Activated T-cell treated with anti-CD3 and anti-CD28 coated beads, Interleukin-2, amount 50 U/mL, for 4 hours (primary cell): ENCODE data around the gene FETUB. TPM values are rescaled to one million over a fixed set of nuclear protein-coding genes. Genes with fewer than 3 reads are reported as not detected.
"Not testable (repeated sequence)": the region's sequence is repeated elsewhere in the genome, so short reads cannot be mapped to it uniquely, and the experiment has no call there.

Source experiments
- ATAC-seq, 2 donors: fragments of 200-7000 bp; cut with Tn5 transposase; one replicate each; pipeline ENCODE4 v1.10.0; 2021
- DNase-seq: peaks from one replicate; pipeline ENCODE4 v3.0.0-alpha.2; 2020
- H3K27me3 Mint-ChIP-seq: one replicate; pipeline ENCODE4 v1.8.0; 2021; ENCODE audit warnings: low read depth, mixed read lengths
- H3K36me3 Mint-ChIP-seq: one replicate; pipeline ENCODE4 v1.8.0; 2022; ENCODE audit warnings: mixed read lengths; ENCODE audit not compliant: insufficient read depth
- H3K4me1 Mint-ChIP-seq: one replicate; pipeline ENCODE4 v1.8.0; 2021; ENCODE audit warnings: low read depth, mixed read lengths
- H3K4me3 Mint-ChIP-seq: one replicate; pipeline ENCODE4 v1.8.0; 2021; ENCODE audit warnings: mild to moderate bottlenecking, moderate library complexity, mixed read lengths
- H3K9me3 Mint-ChIP-seq: one replicate; pipeline ENCODE4 v1.8.0; 2021; ENCODE audit warnings: mixed read lengths
- total RNA-seq, 3 donors: library from RNA; stranded (reverse); gene quantifications; one replicate each; pipeline ENCODE4 v1.2.1, GENCODE V29; 2021

Gene FETUB
- total RNA-seq, 3 donors from 2014 or later, result not detected

- H3K36me3 Mint-ChIP-seq, result no peaks in the 10 kb centered on the region
- DNase-seq (no peak), ATAC-seq (no peak)
- no peaks in the 10 kb centered on the region for H3K9me3 Mint-ChIP-seq
- no peak within 1 kb of the TSS for H3K4me3 Mint-ChIP-seq
- peaks cover 15% of the 10 kb centered on the region for H3K4me1 Mint-ChIP-seq
- H3K27me3 Mint-ChIP-seq, result peaks cover 10% of the 10 kb centered on the region
Observed at GRCh38 chr3:186665625-186666188, 25.5 kb downstream of the FETUB start, which contains the start of gene HRG. Gene HRG, plus strand, starts transcription at chr3:186666014. Its CDS starts 18 bp downstream, at chr3:186666032.

GRCh38 chr3:186668426-186668825 lies 28.2 kb downstream of the FETUB start:
- Mint-ChIP-seq H3K4me1 (peaks cover 15% of the 10 kb centered on the region), H3K4me3 (no peak overlapping the region), H3K36me3 (no peaks in the 10 kb centered on the region), H3K9me3 (no peaks in the 10 kb centered on the region), H3K27me3 (peaks cover 16% of the 10 kb centered on the region)
- DNase-seq (no peak), ATAC-seq (no peak)

DNA sequence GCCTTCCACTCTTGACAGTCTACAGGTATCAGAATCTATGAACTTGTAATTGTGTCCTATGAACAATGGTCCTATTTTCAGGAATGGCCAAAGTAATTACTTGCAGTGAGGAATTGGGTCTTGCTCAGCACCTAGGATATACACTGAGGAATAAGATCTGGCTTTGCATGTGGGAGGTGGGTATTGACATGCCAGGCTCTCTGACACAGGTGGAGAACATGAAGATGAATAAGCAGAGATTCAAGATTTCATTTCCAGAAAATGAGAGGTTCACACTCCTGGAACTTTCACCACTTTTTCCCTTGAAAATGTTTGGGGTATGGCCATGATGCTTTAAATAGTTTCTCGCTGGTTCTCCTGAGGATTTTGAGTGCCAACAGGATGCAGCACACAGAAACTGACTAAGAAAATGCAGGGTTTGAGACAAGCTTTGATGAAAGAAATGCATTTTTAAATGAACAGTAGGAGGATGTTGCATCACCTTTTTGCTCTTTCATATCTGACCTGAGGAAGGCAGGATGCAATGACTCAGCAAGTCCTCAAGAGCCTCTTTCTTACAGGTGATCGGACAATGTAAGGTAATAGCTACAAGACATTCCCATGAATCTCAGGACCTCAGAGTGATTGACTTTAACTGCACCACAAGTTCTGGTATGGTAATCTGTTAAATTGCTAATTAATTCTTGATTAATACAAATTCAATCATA lies 29.3 kb downstream of the FETUB start:
- no peak overlapping the region for H3K4me3 Mint-ChIP-seq
- ATAC-seq (no peak), DNase-seq (no peak)
- H3K4me1 Mint-ChIP-seq, result peaks cover 15% of the 10 kb centered on the region
- peaks cover 22% of the 10 kb centered on the region for H3K27me3 Mint-ChIP-seq
- H3K36me3 Mint-ChIP-seq, result no peaks in the 10 kb centered on the region
- no peaks in the 10 kb centered on the region for H3K9me3 Mint-ChIP-seq

- Mint-ChIP-seq H3K4me3 (no peak overlapping the region), H3K4me1 (peaks cover 15% of the 10 kb centered on the region), H3K9me3 (no peaks in the 10 kb centered on the region), H3K36me3 (no peaks in the 10 kb centered on the region), H3K27me3 (peaks cover 23% of the 10 kb centered on the region)
- DNase-seq, result no peak
- no peak for ATAC-seq
Observed at GRCh38 chr3:186670155-186670554, 30.0 kb downstream of the FETUB start.

GRCh38 chr3:186671051-186671450 lies 30.9 kb downstream of the FETUB start:
- H3K27me3 Mint-ChIP-seq, result peaks cover 24% of the 10 kb centered on the region
- no peak overlapping the region for H3K4me3 Mint-ChIP-seq
- no peaks in the 10 kb centered on the region for H3K9me3 Mint-ChIP-seq
- no peak for ATAC-seq
- DNase-seq, result no peak
- peaks cover 15% of the 10 kb centered on the region for H3K4me1 Mint-ChIP-seq
- no peaks in the 10 kb centered on the region for H3K36me3 Mint-ChIP-seq

DNA sequence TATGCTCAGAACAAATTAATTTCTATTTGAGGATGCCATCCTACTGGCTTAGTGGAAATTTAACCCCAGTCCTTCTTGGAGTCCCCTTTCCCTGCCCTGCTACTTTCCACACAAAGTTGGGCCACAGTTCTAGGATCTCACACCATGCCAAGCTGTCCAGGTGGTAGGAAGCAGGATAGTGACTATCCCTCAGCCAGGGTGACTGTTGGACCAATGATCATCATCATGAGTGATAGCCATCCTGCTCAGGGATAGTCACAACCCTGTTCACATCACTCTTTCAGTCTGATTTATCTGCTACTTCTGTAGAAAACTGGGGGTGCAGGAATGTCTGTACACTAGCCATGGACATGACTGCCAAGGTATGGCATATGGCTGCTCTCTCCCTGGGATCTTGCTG lies 38.4 kb downstream of the FETUB start:
- no peak overlapping the region for H3K4me3 Mint-ChIP-seq
- peaks cover 54% of the 10 kb centered on the region for H3K27me3 Mint-ChIP-seq
- H3K4me1 Mint-ChIP-seq, result no peaks in the 10 kb centered on the region
- no peaks in the 10 kb centered on the region for H3K9me3 Mint-ChIP-seq
- no peak for DNase-seq
- no peaks in the 10 kb centered on the region for H3K36me3 Mint-ChIP-seq
- no peak for ATAC-seq

GRCh38 chr3:186679151-186679550 lies 39.0 kb downstream of the FETUB start:
- peaks cover 49% of the 10 kb centered on the region for H3K27me3 Mint-ChIP-seq
- H3K36me3 Mint-ChIP-seq, result no peaks in the 10 kb centered on the region
- ATAC-seq, result no peak
- no peak overlapping the region for H3K4me3 Mint-ChIP-seq
- no peaks in the 10 kb centered on the region for H3K4me1 Mint-ChIP-seq
- H3K9me3 Mint-ChIP-seq, result no peaks in the 10 kb centered on the region
- no peak for DNase-seq

DNA sequence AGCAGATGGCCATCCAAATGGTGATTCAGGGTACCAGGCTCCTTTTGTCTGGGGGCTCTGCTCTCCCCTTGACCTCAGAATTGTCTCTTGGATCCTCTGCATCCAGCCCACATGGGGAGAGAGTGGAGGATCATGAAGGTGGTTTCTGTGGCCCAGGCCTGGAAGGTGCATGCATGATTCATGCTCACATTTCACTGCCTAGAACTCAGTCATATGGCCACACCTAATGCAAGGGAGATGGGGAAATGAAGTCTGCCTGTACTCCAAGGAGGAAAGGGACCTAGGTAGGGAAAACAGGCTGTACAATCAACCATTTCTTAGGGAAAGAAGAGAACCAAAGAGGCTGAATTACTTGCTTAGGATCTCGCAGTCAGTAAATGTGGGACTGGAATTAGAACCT lies 40.7 kb downstream of the FETUB start:
- H3K27me3 Mint-ChIP-seq, result peaks cover 44% of the 10 kb centered on the region
- ATAC-seq (no peak), DNase-seq (no peak)
- H3K4me1 Mint-ChIP-seq, result no peaks in the 10 kb centered on the region
- H3K9me3 Mint-ChIP-seq, result peaks cover 11% of the 10 kb centered on the region
- no peak overlapping the region for H3K4me3 Mint-ChIP-seq
- H3K36me3 Mint-ChIP-seq, result no peaks in the 10 kb centered on the region

DNA sequence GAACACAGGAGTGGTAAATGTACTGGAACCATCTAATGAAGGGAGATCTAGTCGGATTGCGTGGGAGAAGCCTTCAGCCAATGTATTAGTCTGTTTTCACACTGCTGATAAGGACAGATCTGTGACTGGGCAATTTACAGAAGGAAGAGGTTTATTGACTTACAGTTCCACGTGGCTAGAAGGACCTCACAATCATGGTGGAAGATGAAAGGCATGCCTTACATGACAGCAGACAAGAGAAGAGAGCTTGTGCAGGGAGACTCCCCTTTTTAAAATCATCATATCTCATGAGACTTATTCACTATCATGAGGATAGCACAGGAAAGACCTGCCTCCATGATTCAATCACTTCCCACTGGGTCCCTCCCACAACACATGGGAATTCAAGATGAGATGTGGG lies 42.6 kb downstream of the FETUB start:
- Mint-ChIP-seq H3K9me3 (peaks cover 15% of the 10 kb centered on the region), H3K4me3 (no peak overlapping the region), H3K36me3 (no peaks in the 10 kb centered on the region), H3K4me1 (no peaks in the 10 kb centered on the region), H3K27me3 (peaks cover 30% of the 10 kb centered on the region)
- DNase-seq (no peak), ATAC-seq (no peak)

DNA sequence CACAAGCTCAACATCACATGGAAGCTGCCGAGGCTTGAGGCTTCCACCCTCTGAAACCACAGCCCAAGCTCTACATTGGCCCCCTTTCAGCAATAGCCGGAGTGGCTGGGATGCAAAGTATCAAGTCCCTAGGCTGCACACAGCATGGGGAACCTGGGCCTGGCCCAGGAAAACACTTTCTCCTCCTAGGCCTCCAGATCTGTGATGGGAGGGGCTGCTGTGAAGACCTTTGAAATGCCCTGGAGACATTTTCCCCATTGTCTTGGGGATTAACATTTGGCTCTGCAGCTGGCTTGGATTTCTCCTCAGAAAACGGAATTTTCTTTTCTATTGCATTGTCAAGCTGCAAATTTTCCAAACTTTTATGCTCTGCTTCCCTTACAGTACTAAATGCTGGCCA lies 43.8 kb downstream of the FETUB start:
- peaks cover 15% of the 10 kb centered on the region for H3K9me3 Mint-ChIP-seq
- no peaks in the 10 kb centered on the region for H3K4me1 Mint-ChIP-seq
- DNase-seq (no peak), ATAC-seq (no peak)
- no peaks in the 10 kb centered on the region for H3K36me3 Mint-ChIP-seq
- peaks cover 31% of the 10 kb centered on the region for H3K27me3 Mint-ChIP-seq
- no peak overlapping the region for H3K4me3 Mint-ChIP-seq

DNA sequence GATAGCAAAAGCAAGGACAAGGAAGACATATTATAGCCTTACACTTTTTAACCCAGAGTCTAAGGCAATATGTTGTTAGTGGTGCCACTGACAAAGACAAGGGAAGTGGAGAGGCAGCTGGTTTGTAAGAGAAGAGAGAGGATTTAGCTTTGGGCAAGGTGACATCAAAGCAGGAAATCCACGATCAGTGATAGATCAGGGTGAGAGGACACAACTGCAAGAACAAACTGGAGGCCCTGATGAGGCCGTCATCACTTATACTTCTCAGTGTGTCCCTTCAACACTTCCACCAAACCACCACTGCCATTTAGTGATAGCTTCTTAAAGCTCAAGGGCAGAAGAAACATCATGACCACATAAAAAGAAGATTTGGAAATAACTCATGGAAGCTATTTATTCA lies 46.3 kb downstream of the FETUB start:
- not testable (repeated sequence) for H3K36me3 Mint-ChIP-seq, DNase-seq, H3K4me3 Mint-ChIP-seq, H3K4me1 Mint-ChIP-seq, ATAC-seq
- Mint-ChIP-seq H3K27me3 (peaks cover 20% of the 10 kb centered on the region), H3K9me3 (peaks cover 15% of the 10 kb centered on the region)

- ATAC-seq, result no peak
- H3K27me3 Mint-ChIP-seq, result peaks cover 23% of the 10 kb centered on the region
- no peaks in the 10 kb centered on the region for H3K36me3 Mint-ChIP-seq
- no peak overlapping the region for H3K4me3 Mint-ChIP-seq
- no peak for DNase-seq
- peaks cover 15% of the 10 kb centered on the region for H3K9me3 Mint-ChIP-seq
- H3K4me1 Mint-ChIP-seq, result peaks cover 5% of the 10 kb centered on the region
Observed at GRCh38 chr3:186687120-186687651, 47.0 kb downstream of the FETUB start.

DNA sequence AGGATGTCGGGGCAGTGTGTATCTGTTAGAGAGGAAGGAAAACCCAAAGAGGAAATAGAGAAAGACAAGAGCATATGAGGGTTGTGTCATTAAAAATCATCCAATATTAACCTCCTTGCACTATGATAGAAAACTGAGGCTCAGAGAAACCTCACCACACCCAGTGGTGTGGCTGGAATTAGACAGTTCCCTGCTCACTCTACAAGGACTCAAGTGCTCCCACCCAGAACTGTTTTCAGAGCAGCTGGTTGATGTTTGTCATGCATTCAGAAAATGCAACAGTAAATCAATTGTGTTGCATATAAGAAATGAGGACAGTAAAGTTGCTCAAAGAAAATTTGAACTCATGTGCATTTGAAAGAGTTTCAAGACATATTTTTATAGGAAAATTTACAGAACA lies 50.1 kb downstream of the FETUB start:
- not testable (repeated sequence) for ATAC-seq

GRCh38 chr3:186691676-186692075 lies 51.5 kb downstream of the FETUB start:
- Mint-ChIP-seq H3K27me3 (peaks cover 17% of the 10 kb centered on the region), H3K36me3 (no peaks in the 10 kb centered on the region), H3K4me1 (peaks cover 5% of the 10 kb centered on the region), H3K4me3 (no peak overlapping the region), H3K9me3 (no peaks in the 10 kb centered on the region)
- DNase-seq, result no peak
- no peak for ATAC-seq

More for the DNA sequence above, 50.1 kb downstream of the FETUB start:
- H3K27me3 Mint-ChIP-seq, result peaks cover 20% of the 10 kb centered on the region
- not testable (repeated sequence) for H3K4me3 Mint-ChIP-seq, H3K36me3 Mint-ChIP-seq, H3K9me3 Mint-ChIP-seq, DNase-seq, H3K4me1 Mint-ChIP-seq

DNA sequence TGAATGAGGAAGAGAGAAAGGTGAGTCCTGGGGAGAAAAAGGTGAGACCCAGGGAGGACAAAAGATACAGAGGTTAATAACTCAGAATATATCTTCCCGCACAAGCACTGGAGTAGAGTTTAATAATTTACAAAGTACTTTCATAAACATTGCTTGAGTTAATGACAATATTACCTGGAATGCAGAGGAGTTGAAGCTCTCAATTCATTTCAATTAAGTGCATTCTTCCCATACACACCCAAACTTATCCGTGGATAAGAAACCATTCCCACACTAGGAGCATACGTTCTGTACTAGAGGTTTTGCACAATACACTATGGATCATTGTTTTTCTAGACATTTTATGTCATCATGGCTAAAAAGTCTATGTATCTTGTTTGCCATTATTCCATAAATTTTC lies 53.6 kb downstream of the FETUB start:
- no peak overlapping the region for H3K4me3 Mint-ChIP-seq
- no peaks in the 10 kb centered on the region for H3K36me3 Mint-ChIP-seq
- peaks cover 15% of the 10 kb centered on the region for H3K27me3 Mint-ChIP-seq
- peaks cover 5% of the 10 kb centered on the region for H3K4me1 Mint-ChIP-seq
- ATAC-seq (no peak), DNase-seq (no peak)
- no peaks in the 10 kb centered on the region for H3K9me3 Mint-ChIP-seq
